DMS153 treated with DMSO at 0.1 percent for 48 hours (cell line): Measurements from ENCODE around the gene SKIC2.
"Not testable (repeated sequence)": the region's sequence is repeated elsewhere in the genome, so short reads cannot be mapped to it uniquely, and the experiment has no call there.

Experiments used
- DNase-seq: peaks from one replicate; lab custom pipeline; 2025; ENCODE audit not compliant: unreplicated experiment; lab: John Stamatoyannopoulos, UW

Gene SKIC2

DNA sequence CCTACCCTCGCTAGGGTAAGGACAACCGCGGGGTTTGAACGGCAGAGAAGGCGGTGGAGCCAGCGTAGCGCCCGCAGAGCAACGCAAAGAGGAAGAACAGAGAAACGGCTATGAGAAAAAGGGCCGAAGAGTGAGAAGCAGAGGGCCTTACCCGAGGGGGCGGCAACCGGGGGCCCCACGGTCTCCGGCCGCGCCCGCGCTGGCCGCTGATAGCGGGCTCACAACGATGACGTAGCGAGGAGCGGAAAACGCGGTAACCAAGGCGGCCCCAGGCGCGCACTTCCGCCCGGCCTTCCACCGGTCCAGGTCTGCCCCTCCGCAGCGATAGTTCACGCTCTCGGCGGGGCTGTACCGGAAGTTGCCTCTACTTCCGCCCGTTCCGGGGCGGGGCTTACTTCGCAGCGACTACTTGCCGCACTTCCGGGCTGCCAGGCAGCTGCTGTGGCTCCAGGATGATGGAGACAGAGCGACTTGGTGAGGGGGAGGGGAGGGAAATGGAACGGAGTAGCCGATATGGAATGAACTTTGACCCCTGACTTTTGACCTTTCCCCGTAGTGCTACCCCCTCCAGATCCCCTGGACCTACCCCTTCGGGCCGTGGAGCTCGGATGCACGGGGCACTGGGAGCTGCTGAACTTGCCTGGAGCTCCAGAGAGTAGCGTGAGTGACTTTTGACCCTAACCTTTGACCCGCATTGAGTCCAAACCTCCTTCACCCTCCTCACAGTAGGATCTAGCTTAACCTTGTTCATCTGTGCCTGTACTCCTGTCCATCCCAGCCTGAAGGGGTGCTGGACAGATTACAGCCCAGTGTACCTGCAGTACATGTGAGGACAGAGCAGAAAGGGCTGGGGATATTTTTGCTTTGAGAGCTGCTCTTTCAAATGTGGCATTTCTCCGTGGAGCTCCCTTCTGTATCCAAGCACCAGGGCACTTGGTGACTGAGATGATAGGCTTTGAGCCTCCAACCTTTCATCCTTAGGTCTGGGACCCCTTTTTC, at the start of gene SKIC2, which contains the start of gene NELFE:
Gene SKIC2 (plus strand): TSS at position 435 of the 999 bp plus-strand sequence. CDS start 18 bp downstream, at position 453.
Gene NELFE (minus strand): TSS at position 231 of the 999 bp plus-strand sequence. CDS start 525 bp downstream, outside the sequence.
- peak; percentile 87 for DNase-seq

DNA sequence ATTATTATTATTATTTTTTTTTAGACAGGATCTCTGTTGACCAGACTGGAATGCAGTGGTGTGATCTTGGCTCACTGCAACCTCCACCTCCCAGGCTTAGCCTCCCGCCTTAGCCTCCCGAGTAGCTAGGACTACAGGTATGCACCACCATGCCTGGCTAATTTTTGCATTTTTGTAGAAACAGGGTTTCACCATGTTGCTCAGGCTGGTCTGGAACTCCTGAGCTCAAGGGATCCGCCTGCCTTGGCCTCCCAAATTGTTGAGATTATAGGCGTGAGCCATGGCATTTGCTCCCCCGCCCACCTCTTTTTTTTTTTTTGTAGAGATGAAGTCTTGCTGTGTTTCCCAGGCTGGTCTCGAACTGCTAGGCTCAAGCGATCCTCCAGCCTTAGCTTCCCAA, 49.7 kb upstream of the SKIC2 start:
- DNase-seq: not testable (repeated sequence)

DNA sequence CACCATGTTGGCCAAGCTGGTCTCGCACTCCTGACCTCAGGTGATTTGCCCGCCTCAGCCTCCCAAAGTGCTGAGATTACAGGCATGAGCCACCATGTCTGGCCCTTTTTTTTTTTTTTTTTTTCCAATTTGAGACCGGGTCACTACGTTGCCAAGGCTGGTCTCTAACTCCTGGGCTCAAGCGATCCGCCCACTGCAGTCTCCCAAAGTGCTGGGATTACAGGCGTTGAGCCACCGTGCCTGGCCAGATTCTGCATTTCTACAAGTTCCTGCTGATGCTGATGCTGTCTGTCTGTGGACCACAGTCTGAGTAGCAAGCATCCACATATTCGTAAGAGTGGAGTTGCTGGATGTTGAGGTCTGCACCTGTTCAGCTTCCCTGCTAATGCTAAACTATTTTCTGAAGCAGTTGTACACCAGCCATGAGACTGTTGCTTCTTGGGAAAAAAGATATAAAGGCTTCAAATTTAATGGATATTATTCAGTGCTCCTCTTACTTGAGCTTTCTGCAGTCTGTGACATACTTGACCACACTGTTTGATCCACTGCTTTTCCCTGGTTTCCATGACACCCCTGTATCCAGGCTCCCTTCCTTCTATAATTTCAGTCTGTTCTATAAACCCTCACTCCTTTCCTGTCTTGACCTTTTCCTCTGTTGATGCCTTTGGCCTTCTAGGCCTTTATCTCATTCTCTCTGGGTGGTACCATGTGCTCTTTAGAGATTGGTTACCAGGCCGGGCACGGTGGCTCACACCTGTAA, 47.0 kb upstream of the SKIC2 start:
- DNase-seq: no peak

DNA sequence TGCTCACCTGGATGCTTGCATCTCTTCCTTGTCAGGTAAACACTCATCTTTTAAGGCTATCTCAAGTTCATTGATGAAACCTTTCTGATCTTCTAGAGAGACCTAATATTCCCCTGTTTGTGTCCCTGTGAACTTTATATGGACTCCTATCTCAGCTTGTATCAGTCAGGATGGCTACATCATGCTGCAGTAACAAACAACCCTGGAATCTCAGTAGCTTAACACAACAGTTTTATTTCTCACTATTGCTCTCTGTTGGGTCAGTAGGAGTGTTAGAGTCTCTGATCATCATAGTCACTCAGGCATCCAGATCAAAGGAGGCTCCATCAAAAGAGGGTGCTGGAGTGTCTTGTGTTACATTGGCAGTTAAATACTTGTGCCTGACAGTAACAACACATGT, 43.6 kb upstream of the SKIC2 start:
- DNase-seq: no peak

- DNase-seq: no peak
Observed at GRCh38 chr6:31915756-31916155, 43.2 kb upstream of the SKIC2 start.

DNA sequence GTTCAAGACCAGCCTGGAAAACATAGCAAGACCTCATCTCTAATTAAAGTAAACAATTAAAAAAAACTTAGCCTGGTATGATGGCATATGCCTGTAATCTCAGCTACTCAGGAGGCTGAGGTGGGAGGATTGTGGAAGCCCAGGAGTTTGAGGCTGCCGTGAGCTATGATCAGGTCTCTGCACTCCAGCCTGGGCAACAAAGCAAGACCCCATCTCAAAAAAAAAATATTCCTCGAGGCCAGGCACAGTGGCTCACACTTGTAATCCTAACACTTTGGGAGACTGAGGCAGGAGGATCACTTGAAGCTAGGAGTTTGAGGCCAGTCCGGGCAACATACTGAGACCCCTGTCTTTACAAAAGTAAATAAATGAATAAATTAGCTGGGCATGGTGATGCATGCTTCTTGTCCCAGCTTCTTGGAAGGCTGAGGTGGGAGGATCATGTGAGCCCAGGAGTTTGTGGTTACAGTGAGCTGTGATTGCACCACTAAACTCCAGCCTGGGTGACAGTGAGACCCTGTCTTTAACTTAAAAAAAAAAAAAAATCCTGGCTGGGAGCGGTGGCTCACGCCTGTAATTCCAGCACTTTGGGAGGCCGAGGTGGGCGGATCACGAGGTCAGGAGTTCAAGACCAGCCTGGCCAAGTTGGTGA, 40.8 kb upstream of the SKIC2 start:
- no peak for DNase-seq

- no peak for DNase-seq
Observed at GRCh38 chr6:31919624-31920303, 39.2 kb upstream of the SKIC2 start.

- DNase-seq: no peak
Observed at GRCh38 chr6:31920811-31921210, 38.2 kb upstream of the SKIC2 start.

- no peak for DNase-seq
Observed at GRCh38 chr6:31922942-31923341, 36.0 kb upstream of the SKIC2 start.

DNA sequence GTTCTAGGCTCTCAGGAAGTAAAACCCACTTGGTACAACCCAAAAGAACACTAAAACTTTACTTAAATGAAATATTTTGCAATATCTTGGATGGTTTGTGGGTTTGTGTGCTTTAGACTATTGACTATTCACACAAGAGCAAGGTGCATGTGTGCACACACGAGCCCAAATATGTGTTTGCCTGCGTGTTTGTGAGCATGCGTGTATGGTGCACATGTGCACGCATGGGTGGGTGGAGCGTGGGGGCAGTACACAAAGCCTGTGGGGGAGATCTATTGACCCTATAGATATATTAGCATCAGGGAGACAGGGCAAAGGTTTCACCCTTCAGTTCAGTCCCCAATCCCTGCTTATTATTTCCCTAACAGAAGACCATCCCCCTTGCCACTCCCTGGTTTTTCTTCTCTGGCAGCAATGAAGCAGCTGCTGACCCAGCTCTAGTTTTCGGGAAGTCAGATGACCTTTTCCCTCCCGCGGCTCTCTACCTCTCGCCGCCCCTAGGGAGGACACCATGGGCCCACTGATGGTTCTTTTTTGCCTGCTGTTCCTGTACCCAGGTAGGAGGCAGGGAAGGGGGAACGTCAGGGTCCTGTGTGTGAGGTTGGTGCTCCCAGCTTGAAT, 31.6 kb upstream of the SKIC2 start, which contains the start of gene C2:
Gene C2 (plus strand): TSS at position 476 of the 621 bp plus-strand sequence. CDS start 36 bp downstream, at position 512.
- no peak for DNase-seq

GRCh38 chr6:31927863-31928671, 30.9 kb upstream of the SKIC2 start:
- no peak for DNase-seq

GRCh38 chr6:31928672-31928939, 30.4 kb upstream of the SKIC2 start:
- no peak for DNase-seq

GRCh38 chr6:31930962-31931361, 28.0 kb upstream of the SKIC2 start:
- no peak for DNase-seq

DNA sequence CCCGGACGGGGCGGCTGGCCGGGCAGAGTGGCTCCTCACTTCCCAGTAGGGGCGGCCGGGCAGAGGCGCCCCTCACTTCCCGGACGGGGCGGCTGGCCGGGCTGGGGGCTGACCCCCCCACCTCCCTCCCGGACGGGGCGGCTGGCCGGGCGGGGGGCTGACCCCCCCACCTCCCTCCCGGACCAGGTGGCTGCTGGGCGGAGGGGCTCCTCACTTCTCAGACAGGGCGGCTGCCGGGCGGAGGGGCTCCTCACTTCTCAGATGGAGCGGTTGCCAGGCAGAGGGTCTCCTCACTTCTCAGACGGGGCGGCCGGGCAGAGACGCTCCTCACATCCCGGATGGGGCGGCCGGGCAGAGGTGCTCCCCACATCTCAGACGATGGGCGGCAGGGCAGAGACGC, 26.8 kb upstream of the SKIC2 start:
- not testable (repeated sequence) for DNase-seq

- no peak for DNase-seq
Observed at GRCh38 chr6:31933537-31933936, 25.4 kb upstream of the SKIC2 start.

- DNase-seq: no peak
Observed at GRCh38 chr6:31935021-31935420, 24.0 kb upstream of the SKIC2 start.

- DNase-seq: no peak
Observed at GRCh38 chr6:31935823-31936222, 23.2 kb upstream of the SKIC2 start.

- DNase-seq: no peak
Observed at GRCh38 chr6:31940256-31940664, 18.7 kb upstream of the SKIC2 start.

DNA sequence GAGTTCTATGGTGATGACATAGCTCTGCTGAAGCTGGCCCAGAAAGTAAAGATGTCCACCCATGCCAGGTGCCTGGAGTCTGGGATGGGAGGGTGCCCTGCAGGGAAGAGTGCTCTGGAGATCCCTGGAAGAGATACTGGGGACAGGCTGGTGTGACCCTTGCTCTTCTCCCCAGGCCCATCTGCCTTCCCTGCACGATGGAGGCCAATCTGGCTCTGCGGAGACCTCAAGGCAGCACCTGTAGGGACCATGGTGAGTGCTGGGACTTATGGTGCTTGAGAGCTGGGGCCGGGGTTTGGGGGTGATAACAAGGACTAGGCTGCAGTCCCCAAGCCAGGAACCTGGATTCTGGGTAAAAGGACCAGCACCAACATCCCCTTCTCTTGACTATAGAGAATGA, 15.2 kb upstream of the SKIC2 start:
- no peak for DNase-seq

GRCh38 chr6:31945154-31945506, 13.8 kb upstream of the SKIC2 start:
- DNase-seq: no peak
